ENCODE results near the gene TRPT1. TPM values are rescaled to one million over a fixed set of nuclear protein-coding genes. Genes with fewer than 3 reads are reported as not detected.

The TRPT1 gene
- total RNA-seq, 1 donor from 2014 or later = 27.7 TPM

GRCh38 chr11:64178951-64179639, 46.9 kb downstream of the TRPT1 start:
- Histone ChIP-seq H3K4me3 (no peak overlapping the region), H3K36me3 (no peaks in the 10 kb centered on the region), H3K27ac (no peak overlapping the region), H3K9me3 (no peaks in the 10 kb centered on the region), H3K4me1 (peaks cover 32% of the 10 kb centered on the region), H3K27me3 (no peaks in the 10 kb centered on the region)
- intact Hi-C loops (cut with DNase I) = no loop called here
- TF ChIP-seq CTCF (IDR thresholded peaks at IDR 0.05) (no peak), POLR2AphosphoS5 (IDR thresholded peaks at IDR 0.05; ENCODE audit: insufficient read depth in 1 of 2, low read depth in 1 of 2) (no peak), POLR2A (IDR thresholded peaks at IDR 0.05) (no peak)
- no peak for DNase-seq (ENCODE audit: extremely low spot score in 2 of 2)

- intact Hi-C loops (cut with DNase I) = no loop called here
Observed at GRCh38 chr11:64178203-64178602, 47.8 kb downstream of the TRPT1 start.

GRCh38 chr11:64176751-64177150, 49.2 kb downstream of the TRPT1 start:
- intact Hi-C loops (cut with DNase I) = no loop called here
- Histone ChIP-seq H3K27ac (no peak overlapping the region), H3K4me3 (no peak overlapping the region), H3K9me3 (no peaks in the 10 kb centered on the region), H3K4me1 (peaks cover 14% of the 10 kb centered on the region), H3K27me3 (no peaks in the 10 kb centered on the region), H3K36me3 (no peaks in the 10 kb centered on the region)
- DNase-seq (ENCODE audit: extremely low spot score in 2 of 2) = no peak
- TF ChIP-seq CTCF (IDR thresholded peaks at IDR 0.05) (no peak), POLR2A (IDR thresholded peaks at IDR 0.05) (no peak)

More at GRCh38 chr11:64178203-64178602, 47.8 kb downstream of the TRPT1 start:
- TF ChIP-seq POLR2AphosphoS5 (IDR thresholded peaks at IDR 0.05; ENCODE audit: insufficient read depth in 1 of 2, low read depth in 1 of 2) (no peak), CTCF (IDR thresholded peaks at IDR 0.05) (no peak), POLR2A (IDR thresholded peaks at IDR 0.05) (no peak)
- no peaks in the 10 kb centered on the region for H3K9me3 ChIP-seq
- no peak overlapping the region for H3K27ac ChIP-seq
- no peak overlapping the region for H3K4me3 ChIP-seq
- H3K27me3 ChIP-seq = no peaks in the 10 kb centered on the region
- no peaks in the 10 kb centered on the region for H3K36me3 ChIP-seq
- no peak for DNase-seq (ENCODE audit: extremely low spot score in 2 of 2)
- peaks cover 23% of the 10 kb centered on the region for H3K4me1 ChIP-seq

Other genes with a start within 250 kb of the TRPT1 start
- gene OTUB1, start 239.7 kb downstream of the TRPT1 start, total RNA-seq = 85.0 TPM
- gene FLRT1, start 190.3 kb downstream of the TRPT1 start, total RNA-seq = 0.49 TPM
- gene MACROD1, start 60.1 kb downstream of the TRPT1 start, total RNA-seq = 61.4 TPM
- 91.3 TPM for gene STIP1, start 40.0 kb downstream of the TRPT1 start, total RNA-seq
- 24.3 TPM for gene FERMT3, start 19.5 kb downstream of the TRPT1 start, total RNA-seq
- 38.8 TPM for gene NUDT22, start 88 bp upstream of the TRPT1 start, total RNA-seq
- gene DNAJC4, start 4.4 kb upstream of the TRPT1 start, total RNA-seq = 43.7 TPM
- gene VEGFB, start 8.4 kb upstream of the TRPT1 start, total RNA-seq = 44.9 TPM
- 66.0 TPM for gene FKBP2, start 14.9 kb upstream of the TRPT1 start, total RNA-seq
- gene PPP1R14B, start 20.8 kb upstream of the TRPT1 start, total RNA-seq = 85.2 TPM
- gene PLCB3, start 25.3 kb upstream of the TRPT1 start, total RNA-seq = 33.1 TPM
- 83.5 TPM for gene BAD, start 58.5 kb upstream of the TRPT1 start, total RNA-seq
- gene GPR137, start 59.7 kb upstream of the TRPT1 start, total RNA-seq = 20.6 TPM
- gene KCNK4, start 65.1 kb upstream of the TRPT1 start, total RNA-seq = 0.98 TPM
- not detected for gene CATSPERZ, start 74.2 kb upstream of the TRPT1 start, total RNA-seq
- 44.4 TPM for gene ESRRA, start 79.3 kb upstream of the TRPT1 start, total RNA-seq
- 195 TPM for gene TRMT112, start 91.4 kb upstream of the TRPT1 start, total RNA-seq
- 229 TPM for gene PRDX5, start 91.9 kb upstream of the TRPT1 start, total RNA-seq
- gene CCDC88B, start 114.0 kb upstream of the TRPT1 start, total RNA-seq = 7.9 TPM
- gene RPS6KA4, start 133.0 kb upstream of the TRPT1 start, total RNA-seq = 39.3 TPM